ENCODE results near the gene WRAP73.

The WRAP73 gene

GRCh38 chr1:3668585-3669300 lies 18.8 kb upstream of the WRAP73 start:
- DNase-seq, result no peak

GRCh38 chr1:3668148-3668547 lies 18.2 kb upstream of the WRAP73 start:
- DNase-seq, result no peak

- no peak for DNase-seq
Observed at GRCh38 chr1:3664700-3665375, 14.9 kb upstream of the WRAP73 start.

- no peak for DNase-seq
Observed at GRCh38 chr1:3663999-3664699, 14.2 kb upstream of the WRAP73 start.

DNA sequence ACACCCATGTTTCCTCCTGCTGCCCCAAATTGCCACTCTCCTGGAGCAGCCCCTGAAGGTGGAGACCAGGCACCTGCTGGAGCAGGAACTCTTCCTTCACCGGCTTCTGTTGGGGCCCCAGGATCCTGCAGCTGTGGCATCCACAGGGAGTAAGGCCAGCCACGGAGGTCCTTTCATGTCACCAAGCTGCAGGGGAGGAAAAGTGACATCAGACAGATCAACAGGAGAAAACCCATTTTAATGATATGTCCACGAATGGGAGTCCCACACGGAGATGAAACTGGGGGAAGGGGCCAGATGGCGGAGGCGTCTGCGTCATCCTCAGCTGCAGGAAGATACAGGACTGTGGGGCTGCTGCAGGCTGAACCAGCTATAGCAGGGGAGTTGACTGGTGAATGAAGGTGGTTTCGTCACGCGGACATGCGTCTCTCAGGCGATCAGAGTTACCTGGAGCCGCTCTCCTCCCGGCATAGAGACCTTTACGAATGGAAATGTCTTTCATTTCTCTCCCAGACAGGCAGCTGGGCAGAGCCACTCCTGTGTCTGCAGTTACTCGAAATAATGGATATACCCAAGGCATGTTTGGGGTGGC lies 12.3 kb upstream of the WRAP73 start:
- no peak for DNase-seq

- DNase-seq, result no peak
Observed at GRCh38 chr1:3661631-3662030, 11.7 kb upstream of the WRAP73 start.

DNA sequence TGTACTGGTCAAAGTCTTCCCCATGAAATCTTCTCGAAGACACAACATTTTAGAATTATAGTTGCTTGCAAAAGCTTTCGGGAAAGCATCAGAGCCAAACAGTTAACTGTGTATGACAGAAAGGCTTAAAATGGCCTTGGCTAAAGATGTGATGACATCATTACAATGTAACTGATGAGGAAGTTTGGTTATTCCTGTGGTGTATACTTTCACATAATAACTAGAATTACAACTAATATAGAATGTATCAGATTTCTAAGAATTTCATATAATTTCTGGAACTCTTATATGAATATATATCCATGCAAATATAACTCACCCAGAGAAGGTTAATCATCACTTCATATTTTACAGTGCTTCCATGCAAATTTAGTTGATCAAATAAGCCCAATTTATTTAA lies 10.8 kb upstream of the WRAP73 start:
- DNase-seq, result no peak

- DNase-seq, result no peak
Observed at GRCh38 chr1:3659093-3659492, 9.2 kb upstream of the WRAP73 start.

- no peak for DNase-seq
Observed at GRCh38 chr1:3658231-3658615, 8.3 kb upstream of the WRAP73 start.

DNA sequence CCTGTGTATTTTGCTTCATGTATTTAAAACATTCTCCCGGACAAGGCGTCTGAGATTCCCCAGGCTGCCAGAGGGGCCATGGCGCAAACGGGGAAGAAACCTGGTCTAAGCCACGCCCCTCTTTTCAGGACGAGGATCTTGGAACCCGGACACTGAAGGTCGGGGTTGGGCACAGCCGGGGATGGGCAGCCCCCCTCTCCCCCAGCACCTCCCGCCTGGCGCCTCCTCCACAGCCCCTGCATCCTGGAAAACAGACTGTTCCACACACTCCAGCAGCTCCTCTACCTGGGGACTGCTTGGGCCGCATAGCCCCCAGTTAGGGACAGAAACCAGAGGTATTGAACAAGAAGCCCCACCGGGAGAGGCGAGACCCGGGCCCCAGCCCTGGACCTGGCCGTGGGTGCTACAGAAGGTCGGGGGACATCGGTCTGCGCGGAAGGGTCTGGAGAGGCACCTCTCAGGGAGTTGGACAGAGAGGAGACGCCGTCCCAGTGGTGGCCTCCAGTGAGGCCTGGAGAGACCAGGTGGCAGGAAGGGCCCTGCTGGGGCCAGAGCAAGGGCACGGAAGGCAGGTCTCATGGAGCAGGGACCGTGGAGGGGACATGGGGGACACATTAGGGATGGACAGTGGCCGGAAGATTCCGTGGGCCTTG lies 7.8 kb upstream of the WRAP73 start:
- DNase-seq, result no peak

DNA sequence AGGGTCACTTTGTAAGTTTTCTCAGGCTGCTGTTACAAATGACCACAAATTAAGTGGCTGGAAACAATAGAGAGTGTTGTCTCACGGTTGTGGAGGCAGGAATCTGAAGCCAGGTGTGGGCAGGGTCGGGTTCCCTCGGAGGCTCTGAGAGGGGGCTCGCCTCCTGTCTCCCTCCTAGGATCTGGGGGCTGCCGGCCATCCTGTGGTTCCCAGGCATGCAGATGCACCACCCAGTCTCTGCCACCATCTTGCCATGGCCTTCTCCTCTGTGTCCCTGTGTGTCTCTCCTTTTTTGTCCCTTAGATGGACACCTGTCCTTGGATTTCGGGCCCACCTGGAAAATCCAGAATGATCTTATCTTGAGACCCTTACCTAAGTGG lies 7.2 kb upstream of the WRAP73 start:
- no peak for DNase-seq

DNA sequence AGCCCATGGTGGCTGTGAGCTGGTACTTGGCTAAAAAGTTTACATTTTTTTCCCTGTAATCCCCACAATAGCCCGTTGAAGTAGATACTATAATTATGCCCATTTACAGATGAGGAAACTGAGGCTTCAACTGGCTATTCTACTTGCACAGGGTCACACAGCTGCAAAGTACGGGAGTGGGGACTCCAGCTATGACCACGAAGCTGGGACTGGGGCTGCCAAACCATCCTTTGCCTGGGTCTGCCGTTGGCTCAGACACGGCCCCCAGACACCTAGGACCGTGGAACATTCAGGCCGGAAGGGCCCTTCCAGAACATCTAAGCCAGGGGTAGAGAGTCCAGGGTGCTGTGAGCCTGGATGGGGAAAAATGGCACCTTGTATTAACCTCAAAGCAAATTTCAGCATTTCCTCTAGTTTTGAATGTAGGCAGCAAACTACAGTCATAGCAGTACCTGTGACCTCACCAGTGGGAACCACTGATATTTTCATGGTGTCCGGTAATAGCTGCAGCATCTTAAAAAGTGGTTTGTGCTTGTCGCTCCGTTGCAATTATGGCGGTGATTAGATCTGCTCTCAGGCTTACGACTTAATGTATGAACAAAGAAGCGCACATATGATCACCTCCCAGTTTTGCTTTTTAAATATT lies 6.7 kb upstream of the WRAP73 start:
- no peak for DNase-seq

GRCh38 chr1:3654549-3655281 lies 4.8 kb upstream of the WRAP73 start:
- DNase-seq, result no peak

DNA sequence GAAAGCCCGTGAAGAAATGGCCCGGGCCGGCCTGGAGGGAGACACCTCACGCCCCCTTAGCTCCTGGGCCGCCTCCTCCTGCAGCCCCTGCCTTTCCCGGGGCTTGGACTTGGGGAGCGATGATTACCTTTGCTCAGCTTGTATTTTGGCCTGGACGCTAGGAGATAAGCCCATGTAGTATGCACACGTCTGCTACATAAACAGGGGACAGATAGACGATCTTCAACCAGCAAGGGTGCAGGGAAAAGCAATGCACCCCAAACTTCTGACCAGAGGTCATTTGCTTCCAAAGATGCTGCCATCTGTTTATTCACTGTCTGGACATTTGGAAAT lies 3.3 kb upstream of the WRAP73 start:
- no peak for DNase-seq

- DNase-seq, result peak; percentile 64
Observed at GRCh38 chr1:3652548-3653285, 2.8 kb upstream of the WRAP73 start.

GRCh38 chr1:3651930-3652547 lies 2.1 kb upstream of the WRAP73 start, which contains the start of gene TP73:
TSS of gene TP73 (plus strand) at chr1:3652516. CDS start at chr1:3682366, 29,850 bp downstream.
- peak; percentile 66 for DNase-seq

DNA sequence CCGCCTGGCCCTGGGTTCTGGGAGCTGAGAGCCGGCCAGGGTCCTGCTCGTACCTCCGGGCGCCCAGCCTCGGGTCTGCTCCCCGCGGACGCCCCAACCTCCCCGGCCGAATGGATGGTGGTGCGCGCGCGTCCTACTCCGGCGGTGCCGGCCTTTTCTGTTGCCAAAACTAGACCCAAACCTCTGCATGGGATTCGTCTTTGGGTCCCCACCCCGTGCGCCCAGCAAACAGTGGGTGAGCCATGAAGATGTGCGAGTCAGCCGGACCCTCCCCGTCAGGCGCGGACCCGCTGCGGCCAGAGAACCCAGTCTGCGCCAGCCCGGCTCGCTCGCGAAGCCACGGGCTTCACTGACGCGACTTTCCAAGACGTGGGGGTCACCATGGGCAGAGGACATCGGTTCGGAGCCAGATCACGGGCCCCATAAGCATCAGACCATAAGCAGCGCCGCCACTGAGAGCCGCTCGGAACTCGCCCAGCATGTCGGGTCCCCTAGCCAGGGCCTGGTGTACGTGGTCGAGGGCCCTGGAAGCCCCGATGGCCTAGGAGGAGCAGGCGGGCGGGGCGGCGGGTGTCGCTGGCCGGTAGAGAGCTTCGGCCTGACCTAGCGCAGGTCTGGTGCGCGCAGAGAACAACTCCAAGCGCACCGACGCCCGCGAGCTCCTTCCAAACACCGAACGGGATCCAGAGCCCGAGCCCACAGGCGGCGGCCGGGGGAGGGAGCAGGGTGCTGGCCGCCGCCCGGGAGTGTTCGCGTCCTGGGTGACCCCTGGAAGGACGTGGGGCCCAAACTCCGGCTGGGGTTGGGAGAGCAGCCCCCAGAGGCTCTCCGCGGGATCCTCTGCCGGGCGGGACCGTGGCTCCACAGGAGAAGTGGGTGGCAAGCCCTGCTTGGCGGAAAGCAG lies 1.4 kb upstream of the WRAP73 start:
- DNase-seq, result peak; percentile 68

DNA sequence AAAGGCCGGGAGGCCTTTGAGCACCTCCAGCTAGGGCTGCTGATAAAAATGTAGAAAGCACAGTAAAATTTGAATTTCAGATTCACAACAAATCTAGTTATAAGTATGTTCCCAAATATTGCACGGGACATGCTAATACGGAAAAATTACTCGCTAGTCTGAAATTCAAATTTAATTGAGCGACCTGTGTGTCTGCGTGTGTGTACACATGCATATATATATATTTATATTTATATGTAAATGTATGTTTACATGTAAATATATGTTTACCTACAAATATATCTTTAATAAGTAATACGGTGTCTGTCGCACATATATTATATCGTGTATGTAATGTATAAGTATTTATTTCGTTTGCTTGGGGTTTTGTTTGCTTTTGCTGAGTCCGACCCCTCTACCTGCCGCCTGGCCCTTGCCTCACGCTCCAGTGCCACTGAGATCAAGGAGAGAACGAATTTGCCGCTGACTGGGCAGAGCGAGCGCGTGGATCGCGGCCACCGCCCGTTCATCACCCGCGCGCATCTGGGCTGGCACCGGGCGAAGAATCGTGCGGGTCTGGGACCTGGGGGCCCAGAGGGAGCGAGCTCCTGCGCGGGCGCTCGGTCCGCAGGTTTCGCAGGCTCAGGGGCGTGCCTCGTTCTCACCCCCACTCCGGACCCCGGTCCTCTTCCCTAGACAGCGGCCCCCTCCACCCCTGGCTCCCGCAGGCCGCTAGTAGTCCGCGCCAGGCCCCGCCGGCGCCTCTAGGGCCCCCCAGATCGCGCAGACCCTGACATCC lies 534 bp upstream of the WRAP73 start:
- no peak for DNase-seq

- DNase-seq, result no peak
Observed at GRCh38 chr1:3646596-3646995, 3.3 kb downstream of the WRAP73 start.
